Activated naive CD4-positive, alpha-beta T cell treated with anti-CD3 and anti-CD28 coated beads for 36 hours (primary cell): ENCODE measurements around the gene ELOB. TPM values are rescaled to one million over a fixed set of nuclear protein-coding genes. Genes with fewer than 3 reads are reported as not detected.

ENCODE experiments used
- CTCF ChIA-PET: fragments of 350-600 bp; sonication (Branson Sonifier 250); formaldehyde crosslinking; loops from one replicate; lab custom pipeline; 2021; ENCODE audit warnings: antibody characterized with exemption; lab: Charles Lee
- DNase-seq: peaks from one replicate; pipeline ENCODE4 v3.0.0-alpha.2; 2020
- H3K27ac Mint-ChIP-seq: one replicate; pipeline ENCODE4 v1.8.0; 2021; ENCODE audit warnings: mild to moderate bottlenecking, mixed read lengths
- H3K27me3 Mint-ChIP-seq: one replicate; pipeline ENCODE4 v1.8.0; 2021; ENCODE audit warnings: low read depth, mixed read lengths
- H3K36me3 Mint-ChIP-seq: one replicate; pipeline ENCODE4 v1.8.0; 2021; ENCODE audit warnings: low read depth, mixed read lengths
- H3K4me1 Mint-ChIP-seq: one replicate; pipeline ENCODE4 v1.8.0; 2021; ENCODE audit warnings: low read depth, mixed read lengths
- H3K4me3 Mint-ChIP-seq: one replicate; pipeline ENCODE4 v1.8.0; 2021; ENCODE audit warnings: mild to moderate bottlenecking, moderate library complexity, mixed read lengths
- H3K9me3 Mint-ChIP-seq: one replicate; pipeline ENCODE4 v1.8.0; 2021; ENCODE audit warnings: mixed read lengths
- intact Hi-C: fragments of 100-400 bp; cut with micrococcal nuclease; formaldehyde crosslinking; loops from one replicate; pipeline ENCODE4 v1.15.1; 2023
- total RNA-seq, 2 experiments: library from RNA; stranded (reverse); gene quantifications; one replicate each; pipeline ENCODE4 v1.2.3, GENCODE V29; 2021

ELOB gene
- total RNA-seq, 2 experiments from 2014 or later: 177 to 189 TPM

DNA sequence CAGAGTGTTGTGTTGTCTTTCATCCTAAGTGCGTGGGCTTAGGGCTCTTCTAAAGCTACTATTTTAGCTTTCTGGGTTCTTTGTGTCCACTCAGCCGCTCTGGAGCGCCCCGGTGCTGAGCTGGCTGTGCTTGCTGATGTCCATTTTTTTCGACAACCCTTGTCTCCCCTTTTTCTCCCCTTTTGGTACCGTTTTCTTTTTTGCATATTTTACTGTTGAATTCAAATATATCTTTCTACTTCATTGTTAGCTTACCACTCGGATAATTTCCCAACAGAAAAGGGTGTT is 23.4 kb downstream of the ELOB start:
- Mint-ChIP-seq H3K27me3 (no peaks in the 10 kb centered on the region), H3K4me1 (peaks cover 49% of the 10 kb centered on the region), H3K36me3 (peaks cover 51% of the 10 kb centered on the region), H3K4me3 (peak overlapping the region; percentile 80), H3K9me3 (no peaks in the 10 kb centered on the region), H3K27ac (peak overlapping the region; percentile 89)
- CTCF ChIA-PET: no interaction called here
- DNase-seq: no peak
- intact Hi-C loops: loop anchor here (2.0 to 5.0 kb wide), 3 partner anchors 81 to 599 kb away; partner anchors contain the start of genes HCFC1R1, THOC6, TNFRSF12A and TRAF7

- CTCF ChIA-PET: no interaction called here
- Mint-ChIP-seq H3K36me3 (peaks cover 46% of the 10 kb centered on the region), H3K4me3 (peak overlapping the region; percentile 87), H3K9me3 (no peaks in the 10 kb centered on the region), H3K4me1 (peaks cover 45% of the 10 kb centered on the region), H3K27ac (peak overlapping the region; percentile 99), H3K27me3 (no peaks in the 10 kb centered on the region)
- intact Hi-C loops: loop anchor here (1.0 to 5.0 kb wide), 7 partner anchors 24 to 598 kb away; partner anchors contain the start of genes ELOB, HCFC1R1, KCTD5 and RNPS1
- DNase-seq: peak; percentile 70
These were observed 24.0 kb downstream of the ELOB start for GRCh38 chr16:2752850-2753732.

DNA sequence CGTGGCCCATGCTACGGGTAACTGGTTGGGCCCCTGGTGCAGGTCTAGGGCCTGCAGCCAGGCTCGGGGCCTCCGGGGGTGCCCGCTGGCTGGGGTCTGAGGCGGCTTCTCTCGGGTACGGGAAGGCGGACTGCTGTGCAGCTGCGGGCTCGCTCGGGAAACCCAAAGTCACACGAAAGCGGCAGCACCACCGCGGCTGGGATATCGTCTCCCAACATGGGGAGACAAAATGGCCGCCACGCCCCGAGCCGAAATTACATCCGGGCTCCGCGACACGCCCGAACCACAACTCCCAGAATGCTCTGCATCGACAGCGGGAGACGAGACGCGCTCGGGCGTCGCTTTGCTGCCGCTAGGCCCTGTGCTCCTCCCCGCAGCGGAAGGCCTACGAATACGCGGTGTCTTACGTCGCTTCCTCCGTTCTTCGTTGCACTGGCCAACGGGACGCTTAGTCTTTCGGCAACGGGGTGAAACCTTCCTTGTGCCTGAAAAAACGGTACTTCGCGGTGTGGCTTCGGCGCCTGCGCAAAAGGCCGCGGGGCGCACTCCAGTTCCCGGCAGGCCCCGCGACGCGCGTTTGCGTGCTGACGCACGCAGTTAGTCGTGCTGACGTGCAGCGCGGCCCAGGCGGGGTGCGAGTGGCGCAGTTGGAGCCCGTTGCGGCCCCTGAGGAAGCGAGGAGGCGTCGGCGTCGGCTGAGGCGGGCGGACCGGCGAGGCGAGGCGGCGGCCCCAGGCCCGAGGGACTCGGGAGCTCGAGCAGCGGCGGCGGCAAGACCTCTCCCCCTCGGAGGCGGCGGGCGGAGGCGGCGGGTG is 24.8 kb downstream of the ELOB start, which contains the start of gene SRRM2:
TSS of gene SRRM2 (plus strand) at position 604 of the 815 bp plus-strand sequence. CDS start 3,727 bp downstream, outside the sequence.
- Mint-ChIP-seq H3K27ac (peak within 1 kb of the TSS; percentile 99), H3K4me3 (peak within 1 kb of the TSS; percentile 87), H3K4me1 (peaks cover 42% of the 10 kb centered on the region), H3K27me3 (no peaks in the 10 kb centered on the region), H3K36me3 (peaks cover 39% of the 10 kb centered on the region), H3K9me3 (no peaks in the 10 kb centered on the region)
- peak; percentile 97 for DNase-seq
- intact Hi-C loops: loop anchor here (1.0 to 5.0 kb wide), 7 partner anchors 25 to 597 kb away; partner anchors contain the start of genes ELOB, HCFC1R1, KCTD5 and RNPS1
- CTCF ChIA-PET: no interaction called here

- no peaks in the 10 kb centered on the region for H3K9me3 Mint-ChIP-seq
- no peak for DNase-seq
- peak overlapping the region; percentile 87 for H3K4me3 Mint-ChIP-seq
- intact Hi-C loops: loop anchor here (1.0 to 5.0 kb wide), 7 partner anchors 26 to 597 kb away; partner anchors contain the start of genes ELOB, HCFC1R1, KCTD5 and RNPS1
- CTCF ChIA-PET: no interaction called here
- peaks cover 37% of the 10 kb centered on the region for H3K4me1 Mint-ChIP-seq
- peaks cover 34% of the 10 kb centered on the region for H3K36me3 Mint-ChIP-seq
- H3K27me3 Mint-ChIP-seq: no peaks in the 10 kb centered on the region
- peak overlapping the region; percentile 99 for H3K27ac Mint-ChIP-seq
These were observed 25.5 kb downstream of the ELOB start for GRCh38 chr16:2751577-2752034.

- intact Hi-C loops: loop anchor here (5.0 kb wide), 2 partner anchors 78 to 272 kb away; partner anchors contain the start of genes HCFC1R1, THOC6 and TNFRSF12A
- CTCF ChIA-PET: no interaction called here
- no peak overlapping the region for H3K4me3 Mint-ChIP-seq
These were observed 27.1 kb downstream of the ELOB start for GRCh38 chr16:2749936-2750335.

DNA sequence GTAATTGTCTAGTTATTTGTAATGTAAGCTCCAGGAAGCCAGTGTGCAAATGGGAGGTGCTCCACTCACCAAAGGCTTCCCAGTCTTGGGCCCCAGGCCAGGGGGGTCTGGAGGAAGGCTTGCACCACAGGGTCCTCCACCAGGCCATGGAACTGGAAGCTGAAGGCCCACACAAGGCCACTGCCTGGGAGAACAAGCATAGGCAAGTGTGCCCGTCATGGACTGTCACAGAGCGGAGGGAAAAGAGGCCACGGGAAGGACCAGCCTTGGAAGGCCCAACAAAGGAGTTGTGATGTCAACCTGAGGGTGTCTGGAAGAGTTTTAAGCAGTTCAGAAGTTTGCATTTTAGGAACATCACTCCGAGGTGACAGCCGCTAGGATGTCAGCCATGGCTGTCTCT is 27.6 kb downstream of the ELOB start:
- Mint-ChIP-seq H3K4me1 (peaks cover 19% of the 10 kb centered on the region), H3K27me3 (no peaks in the 10 kb centered on the region), H3K4me3 (peak overlapping the region; percentile 34), H3K27ac (no peak overlapping the region), H3K36me3 (peaks cover 16% of the 10 kb centered on the region), H3K9me3 (no peaks in the 10 kb centered on the region)
- CTCF ChIA-PET: no interaction called here
- DNase-seq: no peak
- intact Hi-C loops: no loop called here

More at GRCh38 chr16:2749936-2750335, 27.1 kb downstream of the ELOB start:
- Mint-ChIP-seq H3K9me3 (no peaks in the 10 kb centered on the region), H3K36me3 (peaks cover 21% of the 10 kb centered on the region), H3K4me1 (peaks cover 24% of the 10 kb centered on the region), H3K27me3 (no peaks in the 10 kb centered on the region), H3K27ac (no peak overlapping the region)
- no peak for DNase-seq

- intact Hi-C loops: no loop called here
- Mint-ChIP-seq H3K27ac (no peak overlapping the region), H3K4me3 (no peak overlapping the region), H3K27me3 (no peaks in the 10 kb centered on the region), H3K36me3 (peaks cover 10% of the 10 kb centered on the region), H3K9me3 (no peaks in the 10 kb centered on the region), H3K4me1 (peaks cover 13% of the 10 kb centered on the region)
- no peak for DNase-seq
- CTCF ChIA-PET: no interaction called here
These were observed 28.2 kb downstream of the ELOB start for GRCh38 chr16:2748757-2749455.

DNA sequence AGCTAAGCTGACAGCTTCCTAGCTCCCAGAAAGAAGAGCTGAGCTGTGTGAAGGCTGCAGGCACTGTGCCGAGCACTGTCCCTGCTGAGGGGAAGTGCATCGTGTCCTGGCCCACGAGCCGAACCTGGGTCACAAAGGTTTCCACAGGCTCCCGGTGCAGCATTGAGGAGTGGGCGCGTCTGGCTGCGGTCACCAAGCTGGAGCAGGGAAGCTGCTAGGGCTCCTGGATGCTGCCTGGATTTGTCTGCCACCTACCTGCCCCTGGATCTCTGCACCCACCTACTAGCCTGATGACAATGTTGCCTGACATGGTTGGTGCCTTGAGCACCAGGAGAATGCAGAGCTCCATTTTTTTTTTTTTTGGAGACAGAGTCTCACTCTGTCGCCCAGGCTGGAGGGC is 31.1 kb downstream of the ELOB start:
- no peaks in the 10 kb centered on the region for H3K27me3 Mint-ChIP-seq
- DNase-seq: no peak
- H3K9me3 Mint-ChIP-seq: no peaks in the 10 kb centered on the region
- intact Hi-C loops: no loop called here
- CTCF ChIA-PET: interaction anchor here (0.6 to 0.9 kb wide), 2 partner anchors 18 to 127 kb away, joined by 3 read pairs; no protein-coding TSS in a partner anchor
- H3K27ac Mint-ChIP-seq: no peak overlapping the region
- peaks cover 2% of the 10 kb centered on the region for H3K36me3 Mint-ChIP-seq
- no peak overlapping the region for H3K4me3 Mint-ChIP-seq
- peaks cover 4% of the 10 kb centered on the region for H3K4me1 Mint-ChIP-seq

DNA sequence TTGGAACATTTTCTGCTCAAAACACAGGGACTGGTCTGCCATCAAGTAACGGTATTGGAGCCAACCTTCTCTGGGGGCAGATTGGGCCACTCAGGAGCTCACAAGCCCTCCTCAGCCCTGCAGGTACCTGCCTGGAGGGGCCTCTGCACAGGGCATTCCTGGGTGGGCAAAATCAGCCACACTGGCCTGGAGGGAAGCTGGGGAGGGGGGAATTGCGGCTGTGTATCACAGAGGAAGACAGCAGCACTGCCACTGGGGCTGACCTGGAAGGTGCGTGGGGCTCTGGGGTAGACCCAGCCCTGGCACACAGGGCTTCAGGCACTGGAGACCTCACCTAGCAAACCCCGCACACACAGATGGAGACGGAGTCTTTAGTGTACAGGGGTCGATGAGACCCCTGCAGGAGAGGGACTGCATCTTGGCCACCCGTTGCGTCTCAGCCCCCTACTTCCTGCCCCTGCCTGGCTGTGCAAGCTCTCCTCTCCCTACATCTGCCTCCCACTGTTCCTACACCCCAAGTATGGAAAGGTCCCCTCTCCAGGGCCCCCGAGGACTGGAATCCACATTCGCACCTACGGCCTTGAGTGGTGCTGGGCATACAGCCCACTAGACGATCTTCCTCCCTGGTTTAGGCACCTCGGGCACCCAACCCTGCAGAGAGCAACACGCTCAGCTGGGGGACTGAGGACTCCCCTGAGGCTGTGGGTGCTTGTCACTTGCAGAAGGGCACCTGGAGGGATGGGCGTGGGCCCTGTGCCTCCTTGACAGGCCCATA is 31.8 kb downstream of the ELOB start:
- Mint-ChIP-seq H3K4me1 (no peaks in the 10 kb centered on the region), H3K4me3 (no peak overlapping the region), H3K27me3 (no peaks in the 10 kb centered on the region), H3K9me3 (no peaks in the 10 kb centered on the region), H3K27ac (no peak overlapping the region), H3K36me3 (peaks cover 2% of the 10 kb centered on the region)
- intact Hi-C loops: no loop called here
- DNase-seq: no peak
- CTCF ChIA-PET: no interaction called here

GRCh38 chr16:2744711-2745110 is 32.4 kb downstream of the ELOB start:
- DNase-seq: no peak
- Mint-ChIP-seq H3K36me3 (peaks cover 2% of the 10 kb centered on the region), H3K4me1 (no peaks in the 10 kb centered on the region), H3K4me3 (no peak overlapping the region), H3K27ac (no peak overlapping the region), H3K27me3 (no peaks in the 10 kb centered on the region), H3K9me3 (no peaks in the 10 kb centered on the region)
- intact Hi-C loops: no loop called here
- CTCF ChIA-PET: no interaction called here
